Measurements from ENCODE around the gene DISP3.

The DISP3 gene

GRCh38 chr1:11444907-11445306, 34.0 kb upstream of the DISP3 start:
- peaks cover 5% of the 10 kb centered on the region; the same call in 1 of the 2 replicates for H3K27me3 ChIP-seq (ENCODE audit: insufficient read depth, low read length)

DNA sequence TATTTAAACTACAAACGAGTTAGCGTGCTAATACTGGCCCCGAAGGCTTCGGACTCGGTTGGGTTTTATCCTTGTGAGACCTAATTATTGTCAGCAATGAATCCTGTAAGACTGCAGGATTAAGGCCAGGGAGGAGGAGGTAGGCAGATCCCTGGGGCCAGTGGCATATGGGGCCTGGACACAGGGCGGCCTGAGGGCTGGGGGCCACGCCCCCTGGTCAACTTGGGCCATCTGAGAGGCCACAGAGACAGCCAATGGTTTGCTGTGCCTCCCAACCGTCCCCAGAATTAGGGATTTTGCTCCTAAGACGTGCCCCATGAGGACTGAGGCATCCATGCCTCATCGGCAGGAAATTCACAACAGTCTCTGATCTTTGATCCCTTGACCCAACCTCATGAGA, 31.1 kb upstream of the DISP3 start:
- no peak overlapping the region for H3K9ac ChIP-seq (ENCODE audit: low read depth, low read length)
- H3K27me3 ChIP-seq (ENCODE audit: insufficient read depth, low read length) = peaks cover 11% of the 10 kb centered on the region; the same call in 1 of the 2 replicates
- no peak overlapping the region for H3K4me3 ChIP-seq (ENCODE audit: low read length)
- no peaks in the 10 kb centered on the region for H3K4me1 ChIP-seq (ENCODE audit: insufficient read depth, low read length)
- H3K27ac ChIP-seq (ENCODE audit: low read length) = no peak overlapping the region
- no peaks in the 10 kb centered on the region for H3K9me3 ChIP-seq (ENCODE audit: insufficient read depth, low read depth, low read length)
- no peaks in the 10 kb centered on the region for H3K36me3 ChIP-seq (ENCODE audit: insufficient read depth, low read depth, low read length)

More at GRCh38 chr1:11444907-11445306, 34.0 kb upstream of the DISP3 start:
- no peaks in the 10 kb centered on the region for H3K36me3 ChIP-seq (ENCODE audit: insufficient read depth, low read depth, low read length)
- H3K4me3 ChIP-seq (ENCODE audit: low read length) = no peak overlapping the region
- no peak overlapping the region for H3K9ac ChIP-seq (ENCODE audit: low read depth, low read length)
- no peaks in the 10 kb centered on the region for H3K4me1 ChIP-seq (ENCODE audit: insufficient read depth, low read length)
- H3K9me3 ChIP-seq (ENCODE audit: insufficient read depth, low read depth, low read length) = no peaks in the 10 kb centered on the region
- H3K27ac ChIP-seq (ENCODE audit: low read length) = no peak overlapping the region

DNA sequence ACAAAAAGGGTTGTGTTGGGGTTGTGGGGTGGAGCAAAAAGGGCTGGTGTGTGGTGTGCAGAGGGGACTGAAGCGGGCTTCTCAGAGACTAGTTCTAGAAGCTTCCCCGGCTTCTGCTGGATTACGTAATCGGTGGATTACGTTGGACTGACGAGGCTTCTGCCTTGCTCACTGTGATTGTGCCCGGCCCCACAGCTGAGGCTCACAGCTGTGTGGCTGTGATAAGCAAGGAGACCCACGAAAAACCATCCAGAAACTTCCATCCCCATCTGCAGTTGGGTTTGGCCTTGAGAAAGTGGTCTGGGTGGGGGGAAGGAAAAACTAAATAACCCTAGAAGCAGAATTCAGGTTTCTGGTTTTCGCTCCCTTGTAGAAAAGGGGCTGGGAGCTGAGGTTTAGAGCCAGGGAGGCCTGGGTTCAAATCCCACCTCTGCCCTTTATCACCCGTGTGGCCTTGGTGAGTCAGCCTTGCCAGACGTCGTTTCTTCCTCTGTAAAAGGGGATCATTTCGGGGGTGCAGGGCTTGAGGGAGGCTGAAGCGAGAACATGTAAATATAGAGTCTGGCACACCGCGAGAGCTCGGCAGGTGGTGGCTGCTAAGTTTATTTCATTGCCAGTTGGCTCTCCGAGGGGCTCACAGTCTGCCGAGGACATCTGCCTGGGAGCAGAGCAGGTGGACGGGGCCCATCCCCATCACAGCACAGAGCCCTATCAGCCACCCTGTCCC, 30.4 kb upstream of the DISP3 start:
- H3K36me3 ChIP-seq (ENCODE audit: insufficient read depth, low read depth, low read length) = no peaks in the 10 kb centered on the region
- H3K4me3 ChIP-seq (ENCODE audit: low read length) = no peak overlapping the region
- H3K27ac ChIP-seq (ENCODE audit: low read length) = no peak overlapping the region
- H3K4me1 ChIP-seq (ENCODE audit: insufficient read depth, low read length) = no peaks in the 10 kb centered on the region
- peaks cover 17% of the 10 kb centered on the region; the same call in 1 of the 2 replicates for H3K27me3 ChIP-seq (ENCODE audit: insufficient read depth, low read length)
- no peaks in the 10 kb centered on the region for H3K9me3 ChIP-seq (ENCODE audit: insufficient read depth, low read depth, low read length)
- H3K9ac ChIP-seq (ENCODE audit: low read depth, low read length) = no peak overlapping the region

GRCh38 chr1:11449100-11449403, 29.9 kb upstream of the DISP3 start:
- Histone ChIP-seq H3K27ac (ENCODE audit: low read length) (no peak overlapping the region), H3K4me3 (ENCODE audit: low read length) (no peak overlapping the region), H3K9ac (ENCODE audit: low read depth, low read length) (no peak overlapping the region), H3K36me3 (ENCODE audit: insufficient read depth, low read depth, low read length) (no peaks in the 10 kb centered on the region), H3K9me3 (ENCODE audit: insufficient read depth, low read depth, low read length) (no peaks in the 10 kb centered on the region), H3K27me3 (ENCODE audit: insufficient read depth, low read length) (peaks cover 20% of the 10 kb centered on the region; the same call in 1 of the 2 replicates), H3K4me1 (ENCODE audit: insufficient read depth, low read length) (no peaks in the 10 kb centered on the region)

DNA sequence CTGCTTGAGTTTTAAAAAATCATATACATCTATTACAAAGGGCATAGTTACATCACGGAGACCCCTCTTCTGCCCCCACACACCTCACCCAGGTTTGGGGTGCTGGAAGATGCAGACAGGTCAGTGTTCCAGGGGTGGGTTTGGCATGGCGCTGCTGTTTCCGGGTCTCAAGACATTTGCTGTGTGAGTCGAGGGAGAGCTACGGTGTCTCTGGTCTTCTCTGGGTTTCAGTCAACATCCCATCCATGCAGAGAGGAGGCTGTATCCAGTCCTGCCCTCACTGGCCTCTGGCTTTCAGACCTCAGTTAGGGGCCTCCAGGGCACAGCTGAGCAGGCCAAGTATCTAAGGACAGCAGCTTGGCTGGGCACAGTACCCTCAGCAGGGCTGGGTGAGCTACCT, 28.6 kb upstream of the DISP3 start:
- H3K4me1 ChIP-seq (ENCODE audit: insufficient read depth, low read length) = no peaks in the 10 kb centered on the region
- H3K9me3 ChIP-seq (ENCODE audit: insufficient read depth, low read depth, low read length) = no peaks in the 10 kb centered on the region
- no peaks in the 10 kb centered on the region for H3K36me3 ChIP-seq (ENCODE audit: insufficient read depth, low read depth, low read length)
- H3K9ac ChIP-seq (ENCODE audit: low read depth, low read length) = no peak overlapping the region
- no peak overlapping the region for H3K27ac ChIP-seq (ENCODE audit: low read length)
- H3K27me3 ChIP-seq (ENCODE audit: insufficient read depth, low read length) = peaks cover 18% of the 10 kb centered on the region; the same call in 1 of the 2 replicates
- no peak overlapping the region for H3K4me3 ChIP-seq (ENCODE audit: low read length)

DNA sequence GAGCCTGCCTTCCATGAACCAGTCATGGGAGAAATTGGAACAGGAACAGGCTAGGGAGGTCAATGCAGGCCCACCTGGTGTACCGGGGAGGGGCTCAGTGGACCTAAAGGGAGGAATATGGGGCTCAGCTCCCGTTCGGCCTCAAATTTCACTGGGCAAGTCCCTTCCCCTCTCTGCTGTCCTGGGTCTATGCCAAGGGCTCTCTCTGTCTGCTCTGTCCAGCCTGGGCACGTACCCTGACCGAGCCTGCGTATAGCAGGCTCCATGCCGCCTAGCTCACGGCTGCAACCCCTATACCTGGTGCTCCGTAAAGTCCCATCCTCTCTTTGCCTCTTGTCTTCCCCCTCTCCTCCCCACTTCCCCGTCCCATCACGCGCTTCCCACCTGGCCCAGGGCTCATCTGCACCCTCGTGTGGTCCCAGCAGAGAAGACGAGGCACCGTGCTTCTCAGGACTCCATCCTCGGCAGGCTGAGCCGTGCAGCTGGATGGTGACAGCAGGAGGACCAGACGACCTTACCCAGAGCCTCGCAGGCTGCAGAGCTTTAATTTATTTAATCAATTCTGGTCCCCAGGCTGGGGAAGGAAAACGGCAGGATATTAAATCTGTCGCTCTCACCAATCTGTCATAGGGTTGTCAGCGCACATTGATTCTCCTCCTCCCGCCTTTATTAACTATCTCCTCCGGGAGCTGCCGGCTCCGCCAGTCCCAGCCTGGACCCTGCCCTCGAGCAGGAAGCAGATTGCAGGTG, 25.0 kb upstream of the DISP3 start:
- Histone ChIP-seq H3K27ac (ENCODE audit: low read length) (no peak overlapping the region), H3K4me1 (ENCODE audit: insufficient read depth, low read length) (no peaks in the 10 kb centered on the region), H3K27me3 (ENCODE audit: insufficient read depth, low read length) (peaks cover 15% of the 10 kb centered on the region; the same call in 1 of the 2 replicates), H3K9me3 (ENCODE audit: insufficient read depth, low read depth, low read length) (no peaks in the 10 kb centered on the region), H3K4me3 (ENCODE audit: low read length) (no peak overlapping the region), H3K36me3 (ENCODE audit: insufficient read depth, low read depth, low read length) (no peaks in the 10 kb centered on the region), H3K9ac (ENCODE audit: low read depth, low read length) (no peak overlapping the region)

DNA sequence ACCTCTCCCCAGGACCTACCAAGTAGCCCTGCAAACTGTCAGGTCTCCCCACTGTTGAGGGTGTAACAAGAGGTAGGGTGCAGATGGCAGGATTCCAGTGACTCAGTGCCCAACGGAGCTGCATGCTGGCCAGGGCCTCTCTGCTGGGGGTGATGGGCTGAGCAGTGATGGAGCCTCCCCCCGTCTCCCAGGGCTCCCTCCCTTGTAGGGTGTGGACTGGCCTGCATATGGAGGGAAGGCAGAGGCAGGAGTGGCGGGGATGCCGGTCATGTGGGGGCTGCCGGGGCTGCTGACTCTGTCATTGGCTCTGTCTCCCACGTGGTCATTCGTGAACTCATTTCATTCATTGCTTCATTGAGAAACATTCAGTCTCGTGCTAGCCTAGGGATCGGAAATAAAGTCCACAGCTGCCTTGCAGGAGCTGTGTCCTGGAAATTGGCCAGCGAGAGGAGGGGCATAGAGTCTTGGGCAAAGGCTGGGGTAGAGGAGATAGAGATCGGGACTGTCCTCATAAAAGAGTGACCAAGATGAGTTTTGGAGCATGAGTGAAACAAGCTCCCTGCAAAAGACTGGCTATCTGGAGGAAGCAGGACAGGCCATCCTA, 22.9 kb upstream of the DISP3 start:
- no peak overlapping the region for H3K9ac ChIP-seq (ENCODE audit: low read depth, low read length)
- H3K4me3 ChIP-seq (ENCODE audit: low read length) = no peak overlapping the region
- H3K36me3 ChIP-seq (ENCODE audit: insufficient read depth, low read depth, low read length) = no peaks in the 10 kb centered on the region
- no peaks in the 10 kb centered on the region for H3K9me3 ChIP-seq (ENCODE audit: insufficient read depth, low read depth, low read length)
- peaks cover 15% of the 10 kb centered on the region; the same call in 1 of the 2 replicates for H3K27me3 ChIP-seq (ENCODE audit: insufficient read depth, low read length)
- H3K4me1 ChIP-seq (ENCODE audit: insufficient read depth, low read length) = no peaks in the 10 kb centered on the region
- no peak overlapping the region for H3K27ac ChIP-seq (ENCODE audit: low read length)

DNA sequence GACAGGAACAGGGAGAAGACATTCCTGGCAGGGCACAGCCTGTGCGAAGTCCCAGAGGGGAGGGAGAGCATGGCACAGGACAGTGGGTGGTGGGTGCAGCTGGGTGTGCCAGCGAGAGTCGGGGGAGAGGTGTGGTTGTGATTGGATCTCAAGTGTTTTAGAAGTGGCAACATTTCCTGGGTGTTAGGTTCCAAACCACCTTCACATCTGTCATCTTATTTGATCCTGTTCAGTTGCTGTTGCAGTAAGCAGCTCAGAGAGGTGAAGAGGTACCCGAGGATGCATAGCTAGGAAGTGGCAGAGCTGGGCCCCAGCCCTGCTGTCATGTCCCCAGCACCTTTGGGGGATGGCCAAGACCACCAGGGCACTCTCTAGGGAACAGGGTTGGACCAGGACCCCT, 22.0 kb upstream of the DISP3 start:
- Histone ChIP-seq H3K27ac (ENCODE audit: low read length) (no peak overlapping the region), H3K9me3 (ENCODE audit: insufficient read depth, low read depth, low read length) (no peaks in the 10 kb centered on the region), H3K9ac (ENCODE audit: low read depth, low read length) (no peak overlapping the region), H3K4me3 (ENCODE audit: low read length) (no peak overlapping the region), H3K27me3 (ENCODE audit: insufficient read depth, low read length) (peaks cover 15% of the 10 kb centered on the region; the same call in 1 of the 2 replicates), H3K4me1 (ENCODE audit: insufficient read depth, low read length) (no peaks in the 10 kb centered on the region), H3K36me3 (ENCODE audit: insufficient read depth, low read depth, low read length) (no peaks in the 10 kb centered on the region)

DNA sequence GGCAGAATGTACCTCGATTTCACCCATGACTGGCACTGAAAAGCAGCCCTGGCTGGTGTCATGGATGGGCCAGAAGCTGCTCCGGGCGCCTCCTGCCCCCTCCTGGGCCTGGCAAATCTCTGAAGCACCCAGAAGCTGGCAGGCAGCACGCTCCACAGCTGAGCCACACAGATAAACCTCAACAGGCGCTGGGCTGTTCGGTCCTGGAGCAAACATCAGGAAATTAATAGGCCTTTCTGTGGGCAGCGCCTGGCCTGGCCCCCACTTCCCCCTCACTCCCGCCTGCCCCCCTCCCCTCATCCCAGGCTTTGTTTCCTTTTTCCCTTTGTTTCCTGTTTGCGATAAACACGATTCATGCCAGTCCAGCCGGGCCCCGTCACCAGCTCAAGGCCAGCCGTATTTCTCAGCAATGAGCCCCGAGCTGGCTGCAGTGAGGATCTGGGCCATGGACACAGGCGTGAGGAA, 20.1 kb upstream of the DISP3 start:
- 0 out of 2 replicates have a peak, but pooled peaks cover under 1% of the 10 kb centered on the region for H3K27me3 ChIP-seq (ENCODE audit: insufficient read depth, low read length)
- no peaks in the 10 kb centered on the region for H3K9me3 ChIP-seq (ENCODE audit: insufficient read depth, low read depth, low read length)
- no peaks in the 10 kb centered on the region for H3K4me1 ChIP-seq (ENCODE audit: insufficient read depth, low read length)
- no peaks in the 10 kb centered on the region for H3K36me3 ChIP-seq (ENCODE audit: insufficient read depth, low read depth, low read length)
- H3K27ac ChIP-seq (ENCODE audit: low read length) = no peak overlapping the region
- no peak overlapping the region for H3K4me3 ChIP-seq (ENCODE audit: low read length)
- H3K9ac ChIP-seq (ENCODE audit: low read depth, low read length) = no peak overlapping the region

GRCh38 chr1:11461531-11462137, 17.3 kb upstream of the DISP3 start:
- H3K9me3 ChIP-seq (ENCODE audit: insufficient read depth, low read depth, low read length) = no peaks in the 10 kb centered on the region
- no peak overlapping the region for H3K9ac ChIP-seq (ENCODE audit: low read depth, low read length)
- H3K4me1 ChIP-seq (ENCODE audit: insufficient read depth, low read length) = no peaks in the 10 kb centered on the region
- no peak overlapping the region for H3K4me3 ChIP-seq (ENCODE audit: low read length)
- no peaks in the 10 kb centered on the region for H3K27me3 ChIP-seq (ENCODE audit: insufficient read depth, low read length)
- H3K27ac ChIP-seq (ENCODE audit: low read length) = no peak overlapping the region
- no peaks in the 10 kb centered on the region for H3K36me3 ChIP-seq (ENCODE audit: insufficient read depth, low read depth, low read length)

DNA sequence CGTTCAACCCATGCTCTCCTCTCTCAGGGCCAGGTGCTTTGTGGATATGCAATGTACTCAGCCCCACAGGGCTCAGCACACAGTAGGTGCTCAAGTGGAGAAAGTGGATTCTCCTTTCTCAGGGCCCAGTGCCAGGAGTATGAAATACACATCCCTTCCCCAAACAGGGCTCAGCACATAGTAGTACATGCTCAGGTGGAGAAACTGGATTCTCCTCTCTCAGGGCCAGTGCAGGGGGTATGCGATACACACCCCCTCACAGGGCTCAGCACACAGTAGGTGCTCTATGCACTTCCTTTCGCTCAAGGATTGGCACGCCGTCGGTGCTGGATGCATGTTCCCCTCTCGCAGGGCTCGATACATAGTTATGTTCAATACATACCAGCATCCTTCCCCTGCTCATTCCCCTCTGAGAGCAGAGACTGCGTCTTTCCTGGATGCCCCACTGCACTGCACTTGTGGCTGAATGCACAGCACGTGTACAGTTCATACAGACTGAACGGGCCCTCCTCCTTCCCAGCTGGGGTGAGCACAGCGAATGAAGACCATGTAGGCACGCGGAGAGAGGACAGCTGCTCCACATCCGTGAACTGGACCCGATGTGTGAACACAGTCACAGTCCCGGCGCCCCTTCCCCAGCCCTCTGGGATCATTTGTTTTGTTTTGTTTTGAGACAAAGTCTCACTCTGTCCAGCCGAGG, 16.6 kb upstream of the DISP3 start:
- Histone ChIP-seq H3K4me1 (ENCODE audit: insufficient read depth, low read length) (no peaks in the 10 kb centered on the region), H3K9me3 (ENCODE audit: insufficient read depth, low read depth, low read length) (no peaks in the 10 kb centered on the region), H3K27ac (ENCODE audit: low read length) (no peak overlapping the region), H3K4me3 (ENCODE audit: low read length) (no peak overlapping the region), H3K36me3 (ENCODE audit: insufficient read depth, low read depth, low read length) (no peaks in the 10 kb centered on the region), H3K27me3 (ENCODE audit: insufficient read depth, low read length) (no peaks in the 10 kb centered on the region), H3K9ac (ENCODE audit: low read depth, low read length) (no peak overlapping the region)

All from iPS-20b (cell line).